HG03097 (cell line): ENCODE results near the gene CAPN1.
"Not testable (repeated sequence)": the region's sequence is repeated elsewhere in the genome, so short reads cannot be mapped to it uniquely, and the experiment has no call there.

Source experiments
- ATAC-seq: cut with Tn5 transposase; IDR thresholded peaks from one replicate; pipeline ENCODE4 v1.9.1; 2021; ENCODE audit not compliant: unreplicated experiment, low FRiP score

The CAPN1 gene

GRCh38 chr11:65215441-65216076 lies 33.8 kb downstream of the CAPN1 start:
- no peak for ATAC-seq

- ATAC-seq, result no peak
These were observed 35.1 kb downstream of the CAPN1 start for GRCh38 chr11:65216830-65217229.

- no peak for ATAC-seq
These were observed 36.0 kb downstream of the CAPN1 start for GRCh38 chr11:65217441-65218423.

GRCh38 chr11:65218446-65218845 lies 36.7 kb downstream of the CAPN1 start:
- ATAC-seq, result no peak

GRCh38 chr11:65219930-65220213 lies 38.1 kb downstream of the CAPN1 start:
- ATAC-seq, result no peak

- no peak for ATAC-seq
These were observed 39.3 kb downstream of the CAPN1 start for GRCh38 chr11:65221026-65221425.

- ATAC-seq, result no peak
These were observed 41.3 kb downstream of the CAPN1 start for GRCh38 chr11:65223011-65223410.

GRCh38 chr11:65224930-65225278 lies 43.2 kb downstream of the CAPN1 start:
- no peak for ATAC-seq

- no peak for ATAC-seq
These were observed 43.8 kb downstream of the CAPN1 start for GRCh38 chr11:65225279-65226102.

GRCh38 chr11:65226103-65226442 lies 44.3 kb downstream of the CAPN1 start:
- ATAC-seq, result no peak

GRCh38 chr11:65227879-65228278 lies 46.2 kb downstream of the CAPN1 start:
- no peak for ATAC-seq

GRCh38 chr11:65236194-65237059 lies 54.7 kb downstream of the CAPN1 start:
- ATAC-seq, result no peak

- not testable (repeated sequence) for ATAC-seq
These were observed 56.6 kb downstream of the CAPN1 start for GRCh38 chr11:65238302-65238701.

GRCh38 chr11:65241134-65241533 lies 59.4 kb downstream of the CAPN1 start:
- no peak for ATAC-seq

- no peak for ATAC-seq
These were observed 60.0 kb downstream of the CAPN1 start for GRCh38 chr11:65241692-65242091.

- ATAC-seq, result no peak
These were observed 60.7 kb downstream of the CAPN1 start for GRCh38 chr11:65242389-65242788.

GRCh38 chr11:65243797-65244196 lies 62.1 kb downstream of the CAPN1 start:
- no peak for ATAC-seq

- ATAC-seq, result not testable (repeated sequence)
These were observed 63.3 kb downstream of the CAPN1 start for GRCh38 chr11:65245046-65245445.

- no peak for ATAC-seq
These were observed 64.8 kb downstream of the CAPN1 start for GRCh38 chr11:65246506-65246905.

- not testable (repeated sequence) for ATAC-seq
These were observed 66.5 kb downstream of the CAPN1 start for GRCh38 chr11:65248184-65248710.
